ENCODE results near the gene FOXP1. TPM values are rescaled to one million over a fixed set of nuclear protein-coding genes. Genes with fewer than 3 reads are reported as not detected.

Gene FOXP1
- total RNA-seq: 455 TPM

- H3K4me3 ChIP-seq (ENCODE audit: low read length): peak within 1 kb of the TSS; percentile 88
- H3K27me3 ChIP-seq (ENCODE audit: insufficient read depth, low read length): no peaks in the 10 kb centered on the region
- H3K9me3 ChIP-seq (ENCODE audit: low read depth, low read length): no peaks in the 10 kb centered on the region
- H3K4me1 ChIP-seq (ENCODE audit: insufficient read depth, low read length): peaks cover 33% of the 10 kb centered on the region
These were observed at the start of gene FOXP1 for GRCh38 chr3:71583566-71584393. TSS of gene FOXP1 (minus strand) at chr3:71583728. CDS start at chr3:71198381, 385,347 bp downstream.

GRCh38 chr3:71629711-71630110, 46.2 kb upstream of the FOXP1 start:
- Histone ChIP-seq H3K9me3 (ENCODE audit: low read depth, low read length) (no peaks in the 10 kb centered on the region), H3K4me3 (ENCODE audit: low read length) (no peak overlapping the region), H3K4me1 (ENCODE audit: insufficient read depth, low read length) (peaks cover 25% of the 10 kb centered on the region), H3K27me3 (ENCODE audit: insufficient read depth, low read length) (no peaks in the 10 kb centered on the region)

- Histone ChIP-seq H3K27me3 (ENCODE audit: insufficient read depth, low read length) (no peaks in the 10 kb centered on the region), H3K9me3 (ENCODE audit: low read depth, low read length) (no peaks in the 10 kb centered on the region), H3K4me3 (ENCODE audit: low read length) (no peak overlapping the region), H3K4me1 (ENCODE audit: insufficient read depth, low read length) (peaks cover 25% of the 10 kb centered on the region)
These were observed 45.8 kb upstream of the FOXP1 start for GRCh38 chr3:71629289-71629688.

- Histone ChIP-seq H3K4me1 (ENCODE audit: insufficient read depth, low read length) (peaks cover 25% of the 10 kb centered on the region), H3K27me3 (ENCODE audit: insufficient read depth, low read length) (no peaks in the 10 kb centered on the region), H3K9me3 (ENCODE audit: low read depth, low read length) (no peaks in the 10 kb centered on the region), H3K4me3 (ENCODE audit: low read length) (no peak overlapping the region)
These were observed 45.0 kb upstream of the FOXP1 start for GRCh38 chr3:71628522-71628921.

- Histone ChIP-seq H3K27me3 (ENCODE audit: insufficient read depth, low read length) (no peaks in the 10 kb centered on the region), H3K9me3 (ENCODE audit: low read depth, low read length) (no peaks in the 10 kb centered on the region), H3K4me3 (ENCODE audit: low read length) (no peak overlapping the region), H3K4me1 (ENCODE audit: insufficient read depth, low read length) (peaks cover 22% of the 10 kb centered on the region)
These were observed 42.1 kb upstream of the FOXP1 start for GRCh38 chr3:71625676-71626075.

- Histone ChIP-seq H3K9me3 (ENCODE audit: low read depth, low read length) (no peaks in the 10 kb centered on the region), H3K4me1 (ENCODE audit: insufficient read depth, low read length) (no peaks in the 10 kb centered on the region), H3K4me3 (ENCODE audit: low read length) (no peak overlapping the region), H3K27me3 (ENCODE audit: insufficient read depth, low read length) (no peaks in the 10 kb centered on the region)
These were observed 38.5 kb upstream of the FOXP1 start for GRCh38 chr3:71621825-71622537.

- Histone ChIP-seq H3K4me3 (ENCODE audit: low read length) (no peak overlapping the region), H3K9me3 (ENCODE audit: low read depth, low read length) (no peaks in the 10 kb centered on the region), H3K27me3 (ENCODE audit: insufficient read depth, low read length) (no peaks in the 10 kb centered on the region), H3K4me1 (ENCODE audit: insufficient read depth, low read length) (no peaks in the 10 kb centered on the region)
These were observed 35.0 kb upstream of the FOXP1 start for GRCh38 chr3:71618538-71618937.

GRCh38 chr3:71616571-71617021, 33.1 kb upstream of the FOXP1 start:
- H3K9me3 ChIP-seq (ENCODE audit: low read depth, low read length): no peaks in the 10 kb centered on the region
- no peak overlapping the region for H3K4me3 ChIP-seq (ENCODE audit: low read length)
- no peaks in the 10 kb centered on the region for H3K4me1 ChIP-seq (ENCODE audit: insufficient read depth, low read length)
- no peaks in the 10 kb centered on the region for H3K27me3 ChIP-seq (ENCODE audit: insufficient read depth, low read length)

- Histone ChIP-seq H3K4me1 (ENCODE audit: insufficient read depth, low read length) (no peaks in the 10 kb centered on the region), H3K27me3 (ENCODE audit: insufficient read depth, low read length) (no peaks in the 10 kb centered on the region), H3K9me3 (ENCODE audit: low read depth, low read length) (no peaks in the 10 kb centered on the region), H3K4me3 (ENCODE audit: low read length) (no peak overlapping the region)
These were observed 31.3 kb upstream of the FOXP1 start for GRCh38 chr3:71614869-71615268.

GRCh38 chr3:71614426-71614825, 30.9 kb upstream of the FOXP1 start:
- Histone ChIP-seq H3K4me1 (ENCODE audit: insufficient read depth, low read length) (no peaks in the 10 kb centered on the region), H3K9me3 (ENCODE audit: low read depth, low read length) (no peaks in the 10 kb centered on the region), H3K27me3 (ENCODE audit: insufficient read depth, low read length) (no peaks in the 10 kb centered on the region), H3K4me3 (ENCODE audit: low read length) (no peak overlapping the region)

GRCh38 chr3:71611099-71611498, 27.6 kb upstream of the FOXP1 start:
- H3K9me3 ChIP-seq (ENCODE audit: low read depth, low read length): no peaks in the 10 kb centered on the region
- no peaks in the 10 kb centered on the region for H3K27me3 ChIP-seq (ENCODE audit: insufficient read depth, low read length)
- H3K4me1 ChIP-seq (ENCODE audit: insufficient read depth, low read length): no peaks in the 10 kb centered on the region
- no peak overlapping the region for H3K4me3 ChIP-seq (ENCODE audit: low read length)

- Histone ChIP-seq H3K4me3 (ENCODE audit: low read length) (no peak overlapping the region), H3K4me1 (ENCODE audit: insufficient read depth, low read length) (no peaks in the 10 kb centered on the region)
These were observed 23.8 kb upstream of the FOXP1 start for GRCh38 chr3:71607364-71607763.

GRCh38 chr3:71606582-71606981, 23.1 kb upstream of the FOXP1 start:
- Histone ChIP-seq H3K27me3 (ENCODE audit: insufficient read depth, low read length) (no peaks in the 10 kb centered on the region), H3K4me3 (ENCODE audit: low read length) (no peak overlapping the region)

More at GRCh38 chr3:71607364-71607763, 23.8 kb upstream of the FOXP1 start:
- Histone ChIP-seq H3K9me3 (ENCODE audit: low read depth, low read length) (no peaks in the 10 kb centered on the region), H3K27me3 (ENCODE audit: insufficient read depth, low read length) (no peaks in the 10 kb centered on the region)

GRCh38 chr3:71602256-71602655, 18.7 kb upstream of the FOXP1 start:
- no peaks in the 10 kb centered on the region for H3K4me1 ChIP-seq (ENCODE audit: insufficient read depth, low read length)
- H3K4me3 ChIP-seq (ENCODE audit: low read length): no peak overlapping the region

More at GRCh38 chr3:71606582-71606981, 23.1 kb upstream of the FOXP1 start:
- Histone ChIP-seq H3K4me1 (ENCODE audit: insufficient read depth, low read length) (no peaks in the 10 kb centered on the region), H3K9me3 (ENCODE audit: low read depth, low read length) (no peaks in the 10 kb centered on the region)

GRCh38 chr3:71601811-71602210, 18.3 kb upstream of the FOXP1 start:
- Histone ChIP-seq H3K4me1 (ENCODE audit: insufficient read depth, low read length) (no peaks in the 10 kb centered on the region), H3K27me3 (ENCODE audit: insufficient read depth, low read length) (no peaks in the 10 kb centered on the region), H3K9me3 (ENCODE audit: low read depth, low read length) (no peaks in the 10 kb centered on the region), H3K4me3 (ENCODE audit: low read length) (no peak overlapping the region)

More at GRCh38 chr3:71602256-71602655, 18.7 kb upstream of the FOXP1 start:
- Histone ChIP-seq H3K27me3 (ENCODE audit: insufficient read depth, low read length) (no peaks in the 10 kb centered on the region), H3K9me3 (ENCODE audit: low read depth, low read length) (no peaks in the 10 kb centered on the region)

Measured in mononuclear cell (primary cell).